GM18498 (cell line): ENCODE data around the gene NFATC1.

ENCODE experiments used
- ATAC-seq: cut with Tn5 transposase; IDR thresholded peaks from one replicate; pipeline ENCODE4 v1.9.1; 2021; ENCODE audit warnings: mild to moderate bottlenecking, moderate library complexity; ENCODE audit not compliant: unreplicated experiment

Gene NFATC1

DNA sequence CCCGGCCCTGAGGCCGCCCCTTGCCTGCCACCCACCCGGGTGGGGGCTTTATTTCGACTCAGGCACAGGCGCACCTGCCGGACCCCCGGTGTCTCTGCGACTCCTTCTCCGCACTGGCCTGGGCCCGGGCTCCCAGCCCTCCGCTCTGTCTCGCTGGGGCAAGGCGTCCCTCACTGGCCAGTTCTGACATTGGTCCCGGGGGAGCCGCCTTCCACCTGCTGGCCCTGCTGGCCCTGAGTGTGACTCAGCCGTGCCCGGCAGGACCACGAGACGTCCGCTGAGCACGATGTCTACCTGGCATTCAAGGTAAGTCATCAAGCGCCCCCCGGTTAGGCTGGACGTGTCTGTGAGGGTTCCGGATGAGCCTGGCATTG is 152.3 kb downstream of the NFATC1 start:
- ATAC-seq = no peak

DNA sequence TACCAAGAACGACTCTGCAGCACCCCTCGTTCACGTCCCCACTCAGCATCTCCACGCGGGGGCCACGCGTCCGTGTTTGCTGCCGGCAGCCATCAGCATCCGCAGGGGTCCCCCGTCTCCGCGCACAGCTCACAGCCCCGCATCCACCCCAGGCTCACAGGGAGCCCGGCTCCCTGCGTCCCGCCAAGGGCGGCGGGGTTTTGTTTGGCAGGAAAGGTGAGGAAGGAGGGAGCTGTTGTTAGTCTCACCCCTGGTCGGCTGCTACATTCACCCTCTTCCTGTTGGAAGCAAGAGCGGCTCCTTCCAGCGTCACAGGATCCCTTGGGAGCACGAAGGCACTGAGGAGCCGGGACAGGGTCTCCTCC is 152.9 kb downstream of the NFATC1 start:
- ATAC-seq = no peak

DNA sequence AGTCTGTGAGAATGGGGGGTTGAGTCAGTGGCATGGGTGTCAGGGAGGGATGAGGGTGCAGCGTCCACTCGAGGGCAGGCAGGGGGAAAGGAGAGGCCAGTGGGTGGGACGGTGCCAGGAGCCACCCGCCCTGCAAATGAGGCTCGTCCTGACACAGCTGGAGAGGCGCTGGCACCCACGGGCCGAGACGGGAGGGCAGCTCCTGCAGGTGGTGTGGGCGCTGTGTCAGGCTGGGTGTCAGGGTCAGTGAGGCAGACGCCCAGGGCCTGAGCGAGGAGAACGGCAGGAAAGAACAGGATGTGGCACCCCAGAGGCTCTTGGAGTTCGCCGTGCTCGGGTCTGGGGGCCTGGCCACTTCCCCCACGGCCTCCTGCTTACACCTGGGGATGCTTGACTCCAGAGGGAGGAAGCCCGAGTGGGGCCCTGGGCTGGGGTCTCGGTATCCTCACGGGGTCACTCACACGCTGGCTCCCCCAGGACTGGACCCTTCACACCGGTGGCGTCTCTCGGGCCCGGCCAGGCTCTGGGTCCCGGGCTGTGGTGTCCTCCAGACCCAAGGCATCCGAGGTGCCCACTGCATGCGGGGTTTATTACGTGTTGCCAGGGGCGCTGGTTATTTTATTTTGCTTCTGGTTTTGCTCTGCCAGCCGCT is 153.4 kb downstream of the NFATC1 start:
- ATAC-seq = no peak

GRCh38 chr18:79549638-79550000 is 153.9 kb downstream of the NFATC1 start:
- no peak for ATAC-seq

DNA sequence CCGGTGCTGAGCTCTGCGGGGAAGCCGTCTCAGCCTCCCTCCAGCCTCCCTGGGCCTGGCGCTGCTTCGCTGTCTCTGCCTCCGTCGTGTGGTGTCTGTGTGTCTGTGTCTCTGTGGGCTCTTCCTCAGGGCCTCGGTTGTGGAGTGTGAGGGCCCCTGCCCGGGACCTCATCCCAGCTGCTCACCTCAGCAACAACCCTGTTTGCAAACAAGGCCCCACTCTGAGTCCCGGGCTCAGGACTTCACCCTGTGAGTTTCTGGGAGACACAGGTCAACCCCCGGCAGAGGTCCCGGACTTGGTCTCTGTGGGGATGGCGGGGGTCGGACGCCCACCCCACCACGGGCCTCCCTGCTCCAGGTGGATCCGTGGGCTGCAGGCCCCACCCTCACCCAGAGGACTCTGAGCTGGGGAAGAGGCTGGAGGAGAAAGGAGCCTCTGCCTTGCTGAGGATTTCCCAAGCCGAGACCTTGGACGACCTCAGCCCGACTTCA is 156.5 kb downstream of the NFATC1 start:
- no peak for ATAC-seq

DNA sequence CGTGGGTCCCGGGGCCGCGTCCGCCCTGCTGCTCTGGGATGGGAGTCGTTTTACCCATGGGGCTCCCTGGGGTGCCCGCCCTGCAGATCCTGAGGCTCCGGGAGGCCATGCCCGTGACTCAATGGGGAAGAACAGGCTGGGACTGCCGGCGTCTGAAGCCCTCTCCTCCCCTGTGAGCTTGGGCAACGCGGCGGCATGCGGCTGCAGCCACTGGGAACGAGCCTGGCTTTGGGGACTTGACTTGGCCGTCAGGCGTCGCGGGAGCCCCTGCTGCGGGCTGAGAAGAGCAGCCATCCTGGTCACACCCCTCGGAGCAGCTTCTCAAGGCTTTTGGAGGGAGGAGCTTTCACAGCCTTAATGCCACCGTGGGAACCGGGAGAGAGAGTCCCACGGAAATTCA is 157.0 kb downstream of the NFATC1 start:
- no peak for ATAC-seq

- no peak for ATAC-seq
These were observed 157.4 kb downstream of the NFATC1 start for GRCh38 chr18:79553154-79553553.

DNA sequence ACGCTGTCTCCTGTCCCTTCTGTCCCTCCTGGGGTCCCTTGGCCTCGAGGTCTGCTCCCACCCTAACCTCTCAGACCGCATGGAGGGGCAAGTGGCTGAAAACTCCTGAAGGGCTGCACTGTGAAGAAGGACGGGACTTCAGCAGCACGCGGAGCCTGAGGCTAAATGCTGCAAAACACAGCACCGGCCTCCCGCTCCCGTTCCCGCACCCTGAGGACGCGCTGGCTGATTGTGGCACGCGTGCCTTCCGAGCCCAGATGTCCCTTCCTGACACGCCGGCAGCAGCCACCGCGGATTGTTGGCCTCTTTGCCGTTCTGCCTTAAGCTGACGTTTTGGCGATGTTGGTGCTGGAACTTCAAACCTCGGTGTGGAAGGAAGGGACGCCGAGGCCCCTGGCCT is 158.0 kb downstream of the NFATC1 start:
- no peak for ATAC-seq

DNA sequence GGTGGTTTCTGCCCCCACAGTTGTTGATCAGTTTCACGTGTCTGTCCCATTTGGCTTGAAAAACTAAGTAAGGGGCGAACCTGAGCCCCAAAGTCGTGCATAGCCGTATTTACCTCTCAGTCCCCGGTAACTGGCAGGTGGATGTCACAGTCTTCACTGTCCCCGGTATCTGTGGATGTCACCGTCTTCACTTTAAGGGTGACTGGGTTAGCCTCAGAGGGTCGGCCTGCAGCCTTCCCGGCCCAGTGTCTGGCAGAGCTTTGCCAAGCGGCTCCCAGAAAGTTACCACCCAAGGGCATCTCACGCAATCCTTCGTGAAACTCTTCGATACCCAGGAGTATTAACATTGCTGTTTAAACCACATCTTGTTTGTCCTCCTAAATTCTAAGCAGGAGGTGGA is 158.6 kb downstream of the NFATC1 start:
- no peak for ATAC-seq

GRCh38 chr18:79554945-79555645 is 159.4 kb downstream of the NFATC1 start:
- no peak for ATAC-seq

DNA sequence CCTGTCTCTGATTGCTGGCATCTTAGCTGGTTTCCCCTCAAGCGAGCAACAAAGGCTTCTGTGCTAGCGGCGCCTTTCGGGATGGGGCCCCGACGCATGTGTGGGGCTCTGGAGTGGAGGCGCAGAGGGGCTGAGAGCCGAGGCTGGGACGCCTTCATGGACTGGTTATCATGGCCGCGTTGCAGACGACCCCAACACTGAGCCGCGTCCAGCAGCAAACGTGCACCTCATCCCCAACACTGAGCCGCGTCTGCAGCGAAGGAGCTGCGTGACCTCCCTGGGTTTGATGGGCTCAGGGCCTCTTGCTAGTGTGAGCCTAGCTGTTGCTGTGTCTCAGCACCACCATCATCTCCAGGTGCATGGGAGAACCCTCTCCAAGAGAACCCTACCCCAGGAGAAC is 160.2 kb downstream of the NFATC1 start:
- ATAC-seq = no peak

DNA sequence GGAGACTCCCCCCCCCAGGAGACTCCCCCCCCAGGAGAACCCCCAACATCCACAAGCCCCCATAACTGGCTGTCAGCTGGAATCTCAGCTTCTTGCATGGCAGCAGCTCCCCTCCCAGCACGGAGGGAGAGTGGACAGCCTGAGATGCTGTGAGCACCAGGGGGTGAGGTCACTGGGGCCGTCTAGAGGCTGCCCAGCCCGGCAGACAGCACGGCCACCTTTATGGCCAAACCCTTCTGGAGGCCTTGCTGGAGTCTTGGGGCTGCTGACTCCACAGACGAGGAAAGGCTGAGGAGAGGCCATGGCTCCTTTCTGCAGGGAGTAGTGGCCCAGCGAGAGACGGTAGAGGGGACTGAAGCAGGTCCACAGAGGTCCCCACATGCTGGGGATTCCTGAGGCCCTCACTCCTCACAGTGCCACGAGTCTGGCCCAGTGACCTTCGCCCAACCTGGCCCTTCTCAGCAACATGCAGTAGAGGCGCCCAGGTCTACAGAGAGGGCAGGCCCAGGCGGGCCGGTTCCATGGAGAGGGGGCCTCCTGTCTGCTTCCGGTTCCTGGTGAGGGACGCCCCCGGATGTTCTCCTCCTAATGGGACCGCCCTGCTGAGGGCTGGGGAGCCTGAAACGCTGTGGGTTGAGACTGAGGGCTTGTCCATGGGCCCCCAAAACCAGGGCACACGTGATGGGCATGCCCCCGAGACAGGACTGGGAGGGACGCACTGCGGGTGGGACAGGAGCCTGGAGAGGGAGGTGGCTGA is 161.3 kb downstream of the NFATC1 start:
- ATAC-seq = no peak

DNA sequence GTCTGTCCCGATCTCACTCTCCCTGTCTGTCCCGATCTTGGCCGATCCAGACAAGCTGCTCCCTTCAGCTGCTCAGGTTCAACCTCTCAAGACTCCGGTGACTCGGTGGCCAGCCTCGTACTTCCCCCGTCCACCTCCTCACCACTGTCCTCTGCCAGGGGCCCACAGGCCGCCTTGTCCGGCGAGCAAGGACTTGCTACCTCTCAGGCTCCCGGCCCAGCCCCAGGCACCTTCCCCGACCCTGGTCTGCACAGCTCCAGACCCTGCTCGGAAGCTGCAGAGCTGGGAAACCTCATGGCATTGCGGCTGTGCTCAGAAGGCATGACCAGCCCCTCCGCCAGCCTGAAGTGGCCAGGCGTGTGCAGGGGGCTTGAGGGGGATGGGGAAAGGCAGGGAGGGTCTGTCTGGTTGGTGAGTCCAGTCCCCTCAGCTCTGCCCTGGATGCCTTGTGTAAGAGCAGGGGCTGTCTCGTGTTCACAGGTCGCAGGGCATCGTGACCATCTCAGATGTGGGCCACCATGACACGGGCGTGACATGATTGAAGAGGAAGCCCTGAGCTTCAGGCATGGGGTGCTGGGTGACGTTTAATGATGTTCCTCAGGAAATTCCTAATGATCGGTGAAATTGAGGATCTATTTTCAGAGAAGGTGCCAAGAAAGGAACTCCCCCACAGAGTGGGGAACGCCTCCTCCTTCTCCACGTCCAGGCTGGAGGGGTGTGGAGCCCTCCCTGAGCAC is 162.6 kb downstream of the NFATC1 start:
- no peak for ATAC-seq

GRCh38 chr18:79558933-79559416 is 163.2 kb downstream of the NFATC1 start:
- ATAC-seq = no peak

- ATAC-seq = no peak
These were observed 163.7 kb downstream of the NFATC1 start for GRCh38 chr18:79559436-79559835.

DNA sequence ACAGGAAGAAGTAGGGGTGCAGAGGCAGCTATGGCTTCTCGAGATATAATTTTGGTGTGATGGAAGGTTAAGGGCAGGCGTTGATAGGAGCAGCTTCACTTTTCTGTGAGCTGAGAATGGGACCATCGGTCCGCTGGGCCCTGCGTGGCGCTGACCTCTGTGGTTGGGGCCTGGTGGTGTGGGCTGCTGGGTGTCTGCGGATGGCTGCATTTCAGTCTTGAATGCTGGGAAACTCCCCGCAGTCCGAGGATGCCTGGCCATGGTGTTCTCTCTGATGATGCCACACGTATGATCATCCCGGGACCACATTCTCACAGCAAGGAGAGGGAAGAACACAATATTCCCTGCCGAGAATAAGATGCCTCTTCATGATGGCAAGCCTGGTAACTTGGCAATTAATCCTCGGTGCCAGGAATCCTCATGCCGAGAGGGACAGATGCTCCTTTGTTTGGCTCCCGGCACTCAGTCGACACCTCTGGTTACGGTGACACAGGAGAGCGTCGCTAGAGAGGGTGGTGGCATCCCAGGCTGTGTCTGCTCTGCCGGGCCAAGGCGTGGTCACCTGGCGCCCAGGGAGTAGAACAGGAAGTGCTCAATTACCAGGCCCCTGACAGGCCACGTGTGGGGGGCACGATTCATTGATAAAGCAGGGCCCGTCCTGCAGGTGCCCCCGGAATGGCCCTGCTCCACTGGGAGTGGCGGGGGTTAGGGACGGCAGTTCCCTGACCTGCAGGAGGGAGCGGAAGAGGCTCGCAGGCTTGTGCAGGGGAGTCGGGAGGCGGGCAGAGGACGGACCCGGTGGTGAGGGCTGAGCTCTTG is 164.5 kb downstream of the NFATC1 start:
- ATAC-seq = no peak

DNA sequence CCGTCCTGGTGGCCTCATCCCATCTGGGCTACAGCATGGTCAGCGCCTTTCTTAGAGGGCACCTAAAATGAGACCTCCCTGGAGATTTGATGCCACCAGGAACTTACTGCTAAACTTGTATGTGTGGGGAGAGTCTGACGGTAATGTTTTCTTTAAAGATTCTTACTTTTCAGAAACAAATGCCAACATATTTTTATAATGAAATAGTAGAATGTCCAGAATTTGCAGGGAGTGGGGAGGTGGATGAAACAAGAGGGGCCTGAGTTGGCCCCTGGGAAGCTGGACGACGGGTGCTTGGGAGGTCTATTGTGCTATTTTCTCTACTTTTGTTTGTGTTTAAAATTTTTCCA is 165.1 kb downstream of the NFATC1 start:
- ATAC-seq = no peak

- ATAC-seq = no peak
These were observed 168.2 kb downstream of the NFATC1 start for GRCh38 chr18:79563949-79564348.

GRCh38 chr18:79564441-79564840 is 168.7 kb downstream of the NFATC1 start:
- ATAC-seq = no peak

GRCh38 chr18:79566771-79567431 is 171.2 kb downstream of the NFATC1 start:
- ATAC-seq = no peak
